ENCODE results near the gene SPIRE1.
"Not testable (repeated sequence)": the region's sequence is repeated elsewhere in the genome, so short reads cannot be mapped to it uniquely, and the experiment has no call there.

SPIRE1 gene

GRCh38 chr18:12481915-12482314 lies 176.0 kb downstream of the SPIRE1 start:
- not testable (repeated sequence) for DNase-seq

GRCh38 chr18:12479982-12480381 lies 177.9 kb downstream of the SPIRE1 start:
- DNase-seq, result no peak

GRCh38 chr18:12479536-12479935 lies 178.4 kb downstream of the SPIRE1 start:
- no peak for DNase-seq

- DNase-seq, result no peak
Measured at GRCh38 chr18:12478269-12479047, 179.4 kb downstream of the SPIRE1 start.

GRCh38 chr18:12477606-12478005 lies 180.3 kb downstream of the SPIRE1 start:
- DNase-seq, result no peak

GRCh38 chr18:12476955-12477354 lies 181.0 kb downstream of the SPIRE1 start:
- no peak for DNase-seq

GRCh38 chr18:12474876-12475275 lies 183.0 kb downstream of the SPIRE1 start:
- DNase-seq, result peak in 1 of 2 experiments; percentile 42

GRCh38 chr18:12474146-12474545 lies 183.8 kb downstream of the SPIRE1 start:
- no peak for DNase-seq

GRCh38 chr18:12470382-12471075 lies 187.4 kb downstream of the SPIRE1 start:
- no peak for DNase-seq

GRCh38 chr18:12468445-12468844 lies 189.5 kb downstream of the SPIRE1 start:
- DNase-seq, result no peak

- DNase-seq, result no peak
Measured at GRCh38 chr18:12464731-12465130, 193.2 kb downstream of the SPIRE1 start.

- no peak for DNase-seq
Measured at GRCh38 chr18:12463191-12463590, 194.7 kb downstream of the SPIRE1 start.

- no peak for DNase-seq
Measured at GRCh38 chr18:12462242-12462641, 195.7 kb downstream of the SPIRE1 start.

- DNase-seq, result no peak
Measured at GRCh38 chr18:12461326-12461725, 196.6 kb downstream of the SPIRE1 start.

- DNase-seq, result peak; percentile 57 to 65
Measured at GRCh38 chr18:12460874-12461273, 197.0 kb downstream of the SPIRE1 start.

GRCh38 chr18:12458771-12459170 lies 199.1 kb downstream of the SPIRE1 start:
- no peak for DNase-seq

GRCh38 chr18:12456441-12456840 lies 201.5 kb downstream of the SPIRE1 start:
- no peak for DNase-seq

- no peak for DNase-seq
Measured at GRCh38 chr18:12455496-12455895, 202.4 kb downstream of the SPIRE1 start.

- no peak for DNase-seq
Measured at GRCh38 chr18:12452784-12453183, 205.1 kb downstream of the SPIRE1 start.

- DNase-seq, result no peak
Measured at GRCh38 chr18:12451428-12451827, 206.5 kb downstream of the SPIRE1 start.

GRCh38 chr18:12449051-12449785 lies 208.7 kb downstream of the SPIRE1 start:
- no peak for DNase-seq

GRCh38 chr18:12445554-12445953 lies 212.4 kb downstream of the SPIRE1 start:
- DNase-seq, result no peak

GRCh38 chr18:12443551-12443950 lies 214.4 kb downstream of the SPIRE1 start:
- DNase-seq, result no peak

GRCh38 chr18:12442946-12443345 lies 215.0 kb downstream of the SPIRE1 start:
- DNase-seq, result no peak

Measured in Kasumi-1 (cell line).